ENCODE results near the gene GALK1.
"Not testable (repeated sequence)": the region's sequence is repeated elsewhere in the genome, so short reads cannot be mapped to it uniquely, and the experiment has no call there.

The GALK1 gene

GRCh38 chr17:75763613-75764416, 1.2 kb downstream of the GALK1 start:
- no peak for DNase-seq

- no peak for DNase-seq
Measured at GRCh38 chr17:75763269-75763607, 1.8 kb downstream of the GALK1 start.

- DNase-seq: no peak
Measured at GRCh38 chr17:75762513-75763268, 2.3 kb downstream of the GALK1 start.

GRCh38 chr17:75759978-75760640, 4.9 kb downstream of the GALK1 start:
- DNase-seq: not testable (repeated sequence)

- no peak for DNase-seq
Measured at GRCh38 chr17:75759457-75759856, 5.5 kb downstream of the GALK1 start.

- DNase-seq: no peak
Measured at GRCh38 chr17:75758131-75758905, 6.7 kb downstream of the GALK1 start.

GRCh38 chr17:75757086-75757681, 7.8 kb downstream of the GALK1 start:
- DNase-seq: no peak

- DNase-seq: no peak
Measured at GRCh38 chr17:75756451-75757085, 8.4 kb downstream of the GALK1 start.

GRCh38 chr17:75755990-75756389, 9.0 kb downstream of the GALK1 start:
- DNase-seq: no peak

GRCh38 chr17:75755205-75755901, 9.6 kb downstream of the GALK1 start:
- no peak for DNase-seq

GRCh38 chr17:75754378-75755204, 10.4 kb downstream of the GALK1 start:
- DNase-seq: no peak

GRCh38 chr17:75753514-75754377, 11.2 kb downstream of the GALK1 start:
- DNase-seq: peak; percentile 36

GRCh38 chr17:75752802-75753513, 12.0 kb downstream of the GALK1 start:
- no peak for DNase-seq

GRCh38 chr17:75752405-75752709, 12.6 kb downstream of the GALK1 start:
- no peak for DNase-seq

GRCh38 chr17:75751676-75752404, 13.2 kb downstream of the GALK1 start:
- DNase-seq: no peak

- no peak for DNase-seq
Measured at GRCh38 chr17:75750661-75751423, 14.2 kb downstream of the GALK1 start.
